Spleen (tissue), 7 donors: ENCODE results near the gene PHTF1.

Source experiments
- CTCF ChIP-seq, 11 experiments: fragments of 200-600 bp in 7 of 11; fragments of 450-650 bp in 4 of 11; sonication (generic) in 4 of 11; IDR thresholded peaks in 8 of 11; conservative IDR thresholded peaks in 3 of 11; 1 replicate in 7 of 11; 2 replicates in 4 of 11; pipeline versions ENCODE4 v1.4.0 to v1.8.0; 2016 to 2021; ENCODE audit warnings: antibody characterized with exemption in 11 of 11, inconsistent platforms in 4 of 11, mild to moderate bottlenecking in 1 of 11
- POLR2A ChIP-seq, 3 donors: fragments of 450-650 bp; IDR thresholded peaks; one replicate each; pipeline ENCODE4 v1.5.1; 2017; ENCODE audit warnings: antibody characterized with exemption in 3 of 3, mild to moderate bottlenecking in 1 of 3
- POLR2AphosphoS5 ChIP-seq, 3 donors: sonication (generic); formaldehyde crosslinking; IDR thresholded peaks; one replicate each; pipeline ENCODE4 v1.5.1; 2017; ENCODE audit warnings: antibody characterized with exemption in 3 of 3
- donor health status: DM: no; HTN: no; CAD: no; lungs with moderate emphysema.
- donor health status: DM: no; HTN: no; CAD: no.
- donor health status: DM: no; HTN: no; CAD: no.

- TF ChIP-seq POLR2A (IDR thresholded peaks at IDR 0.05) (no peak), CTCF (IDR thresholded peaks at IDR 0.05 in 8 of 11, conservative IDR thresholded peaks at IDR 0.05 in 3 of 11) (no peak), POLR2AphosphoS5 (IDR thresholded peaks at IDR 0.05) (no peak)
Measured at GRCh38 chr1:113657556-113658063, 101.7 kb downstream of the PHTF1 start.
